Measurements from ENCODE around the gene CHPF2. TPM values are rescaled to one million over a fixed set of nuclear protein-coding genes. Genes with fewer than 3 reads are reported as not detected.
A peak's percentile ranks its signal among the peaks of the same experiment; 100 is the strongest.

The CHPF2 gene, protein sequence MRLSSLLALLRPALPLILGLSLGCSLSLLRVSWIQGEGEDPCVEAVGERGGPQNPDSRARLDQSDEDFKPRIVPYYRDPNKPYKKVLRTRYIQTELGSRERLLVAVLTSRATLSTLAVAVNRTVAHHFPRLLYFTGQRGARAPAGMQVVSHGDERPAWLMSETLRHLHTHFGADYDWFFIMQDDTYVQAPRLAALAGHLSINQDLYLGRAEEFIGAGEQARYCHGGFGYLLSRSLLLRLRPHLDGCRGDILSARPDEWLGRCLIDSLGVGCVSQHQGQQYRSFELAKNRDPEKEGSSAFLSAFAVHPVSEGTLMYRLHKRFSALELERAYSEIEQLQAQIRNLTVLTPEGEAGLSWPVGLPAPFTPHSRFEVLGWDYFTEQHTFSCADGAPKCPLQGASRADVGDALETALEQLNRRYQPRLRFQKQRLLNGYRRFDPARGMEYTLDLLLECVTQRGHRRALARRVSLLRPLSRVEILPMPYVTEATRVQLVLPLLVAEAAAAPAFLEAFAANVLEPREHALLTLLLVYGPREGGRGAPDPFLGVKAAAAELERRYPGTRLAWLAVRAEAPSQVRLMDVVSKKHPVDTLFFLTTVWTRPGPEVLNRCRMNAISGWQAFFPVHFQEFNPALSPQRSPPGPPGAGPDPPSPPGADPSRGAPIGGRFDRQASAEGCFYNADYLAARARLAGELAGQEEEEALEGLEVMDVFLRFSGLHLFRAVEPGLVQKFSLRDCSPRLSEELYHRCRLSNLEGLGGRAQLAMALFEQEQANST
- total RNA-seq: 10 to 100 TPM; 11.9 to 20.7 (median 17.7) TPM
- long read RNA-seq, partial matches to known transcripts: 0 of 1 reads
- long read RNA-seq, other reads (novel, unspliced or antisense): 0 of 1 reads

DNA sequence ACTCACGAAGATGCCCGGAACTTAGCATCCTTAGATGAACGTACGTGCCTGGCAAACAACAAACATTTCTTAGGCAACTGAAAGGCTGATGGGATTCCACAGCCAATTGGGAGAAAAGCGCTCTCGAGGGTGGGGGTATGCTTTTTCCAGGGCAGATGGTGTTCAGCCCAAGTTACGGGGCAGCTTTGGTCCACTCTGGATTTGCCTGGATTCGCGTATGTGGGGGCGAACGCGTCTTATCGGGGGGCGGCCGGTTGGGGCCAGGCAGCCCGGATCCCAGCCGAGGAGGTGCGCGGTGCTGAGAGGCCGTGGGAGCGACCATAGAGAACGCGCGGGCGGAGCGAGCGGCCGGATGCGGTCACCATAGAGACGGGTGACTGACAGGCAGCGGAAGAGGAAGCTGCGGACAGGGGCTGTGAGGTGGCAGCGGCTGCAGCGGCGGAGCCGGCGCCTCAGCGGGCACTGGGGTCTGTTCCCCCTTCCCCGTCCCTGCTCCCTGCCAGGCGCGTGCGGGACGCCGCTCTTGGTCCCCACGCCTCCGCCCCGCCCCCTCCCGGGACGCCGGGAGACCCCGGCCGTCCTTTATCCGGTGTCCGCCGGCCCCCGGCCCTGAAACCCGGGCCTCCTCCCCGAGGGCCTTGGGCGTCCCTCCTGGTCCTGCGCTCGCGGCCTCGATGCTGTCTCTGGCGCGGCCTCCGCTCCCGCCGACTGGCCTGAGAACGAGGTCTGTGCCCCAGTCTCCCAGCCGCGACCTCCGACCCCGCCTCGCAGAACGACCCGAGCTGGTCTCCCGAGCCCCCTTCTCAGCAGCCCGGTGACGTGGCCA lies at the start of gene CHPF2:
Gene CHPF2 (plus strand): TSS at position 393 of the 826 bp plus-strand sequence. CDS start 1,529 bp downstream, outside the sequence.
- H3K27ac ChIP-seq: peak within 1 kb of the TSS; percentile 51 to 80 (median 61)

DNA sequence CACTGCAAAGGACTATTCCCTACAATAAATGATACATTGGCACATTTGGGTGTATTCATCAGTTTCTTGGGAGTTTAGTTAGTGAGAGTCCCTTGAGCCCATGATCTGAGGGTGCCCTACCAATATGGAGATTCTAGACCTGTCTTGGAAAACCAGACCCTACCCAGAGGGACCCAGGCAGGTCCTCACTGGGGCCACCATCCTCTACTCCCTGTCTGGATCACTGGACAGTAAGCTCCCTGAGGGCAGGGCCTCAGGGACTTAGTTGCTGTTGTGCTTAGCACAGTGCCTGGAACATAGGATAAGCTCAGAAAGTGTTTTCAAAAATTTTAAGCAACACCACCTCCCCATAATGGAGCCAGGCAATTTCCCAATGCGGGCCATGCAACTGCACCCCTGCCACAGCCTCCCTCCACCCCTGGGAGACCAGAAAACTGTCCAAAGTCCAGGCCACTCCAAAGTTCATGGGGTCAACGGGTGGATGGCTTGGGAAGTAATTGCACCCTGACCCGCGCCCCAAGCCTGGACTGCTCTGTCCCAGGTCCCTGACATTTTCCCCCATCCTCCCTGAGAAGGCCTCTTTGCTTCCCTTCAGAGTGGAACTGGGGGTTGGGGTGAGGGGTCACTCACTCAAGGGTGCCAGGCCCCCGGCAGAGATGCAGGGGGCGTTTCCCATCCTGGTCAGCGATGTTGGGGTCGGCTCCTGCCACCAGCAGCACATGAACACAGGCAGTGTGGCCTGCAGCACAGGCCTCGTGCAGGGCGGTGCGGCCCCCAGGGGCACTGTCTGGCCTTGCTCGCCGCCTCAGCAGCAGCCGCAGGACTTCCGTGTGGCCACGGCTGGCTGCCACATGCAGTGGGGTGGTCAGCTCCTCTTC lies 46.3 kb upstream of the CHPF2 start:
- intact Hi-C loops (cut with DNase I): no loop called here
- 47% methylated on average over 3 of the region's 16 CpGs for WGBS (ENCODE audit: insufficient coverage, low coverage, low lambda C conversion rate, missing lambda C conversion rate)
- H3K27ac ChIP-seq: no peak overlapping the region
- ATAC-seq: peak in 2 of 4 donors; percentile 27
- H3K27me3 ChIP-seq: no peaks in the 10 kb centered on the region
- H3K4me3 ChIP-seq: no peak overlapping the region
- TF ChIP-seq, protein P1, sequence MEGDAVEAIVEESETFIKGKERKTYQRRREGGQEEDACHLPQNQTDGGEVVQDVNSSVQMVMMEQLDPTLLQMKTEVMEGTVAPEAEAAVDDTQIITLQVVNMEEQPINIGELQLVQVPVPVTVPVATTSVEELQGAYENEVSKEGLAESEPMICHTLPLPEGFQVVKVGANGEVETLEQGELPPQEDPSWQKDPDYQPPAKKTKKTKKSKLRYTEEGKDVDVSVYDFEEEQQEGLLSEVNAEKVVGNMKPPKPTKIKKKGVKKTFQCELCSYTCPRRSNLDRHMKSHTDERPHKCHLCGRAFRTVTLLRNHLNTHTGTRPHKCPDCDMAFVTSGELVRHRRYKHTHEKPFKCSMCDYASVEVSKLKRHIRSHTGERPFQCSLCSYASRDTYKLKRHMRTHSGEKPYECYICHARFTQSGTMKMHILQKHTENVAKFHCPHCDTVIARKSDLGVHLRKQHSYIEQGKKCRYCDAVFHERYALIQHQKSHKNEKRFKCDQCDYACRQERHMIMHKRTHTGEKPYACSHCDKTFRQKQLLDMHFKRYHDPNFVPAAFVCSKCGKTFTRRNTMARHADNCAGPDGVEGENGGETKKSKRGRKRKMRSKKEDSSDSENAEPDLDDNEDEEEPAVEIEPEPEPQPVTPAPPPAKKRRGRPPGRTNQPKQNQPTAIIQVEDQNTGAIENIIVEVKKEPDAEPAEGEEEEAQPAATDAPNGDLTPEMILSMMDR (IDR thresholded peaks at IDR 0.05): no peak
- no peak for TF ChIP-seq POLR2A (IDR thresholded peaks at IDR 0.05)
- H3K36me3 ChIP-seq: no peaks in the 10 kb centered on the region
- no peaks in the 10 kb centered on the region for H3K9me3 ChIP-seq
- H3K4me1 ChIP-seq: no peaks in the 10 kb centered on the region
- DNase-seq: peak in 1 of 3 donors; percentile 44

More for the DNA sequence above, at the start of gene CHPF2:
- intact Hi-C loops (cut with DNase I): no loop called here
- Histone ChIP-seq H3K4me1 (peaks cover 0 to 21% (median 8%) of the 10 kb centered on the region in 4 donors), H3K4me3 (peak within 1 kb of the TSS; percentile 94 to 98 (median 97)), H3K9me3 (no peaks in the 10 kb centered on the region), H3K36me3 (peaks cover 0 to 17% (median 0%) of the 10 kb centered on the region in 4 donors), H3K27me3 (no peaks in the 10 kb centered on the region)
- peak; percentile 95 to 96 (median 95) for DNase-seq
- peak; percentile 76 for TF ChIP-seq POLR2A (IDR thresholded peaks at IDR 0.05)
- TF ChIP-seq, protein P1 (IDR thresholded peaks at IDR 0.05): no peak
- WGBS (ENCODE audit: insufficient coverage, low coverage, low lambda C conversion rate, missing lambda C conversion rate): 1% methylated on average over 12 of the region's 79 CpGs
- peak; percentile 94 to 98 (median 96) for ATAC-seq

DNA sequence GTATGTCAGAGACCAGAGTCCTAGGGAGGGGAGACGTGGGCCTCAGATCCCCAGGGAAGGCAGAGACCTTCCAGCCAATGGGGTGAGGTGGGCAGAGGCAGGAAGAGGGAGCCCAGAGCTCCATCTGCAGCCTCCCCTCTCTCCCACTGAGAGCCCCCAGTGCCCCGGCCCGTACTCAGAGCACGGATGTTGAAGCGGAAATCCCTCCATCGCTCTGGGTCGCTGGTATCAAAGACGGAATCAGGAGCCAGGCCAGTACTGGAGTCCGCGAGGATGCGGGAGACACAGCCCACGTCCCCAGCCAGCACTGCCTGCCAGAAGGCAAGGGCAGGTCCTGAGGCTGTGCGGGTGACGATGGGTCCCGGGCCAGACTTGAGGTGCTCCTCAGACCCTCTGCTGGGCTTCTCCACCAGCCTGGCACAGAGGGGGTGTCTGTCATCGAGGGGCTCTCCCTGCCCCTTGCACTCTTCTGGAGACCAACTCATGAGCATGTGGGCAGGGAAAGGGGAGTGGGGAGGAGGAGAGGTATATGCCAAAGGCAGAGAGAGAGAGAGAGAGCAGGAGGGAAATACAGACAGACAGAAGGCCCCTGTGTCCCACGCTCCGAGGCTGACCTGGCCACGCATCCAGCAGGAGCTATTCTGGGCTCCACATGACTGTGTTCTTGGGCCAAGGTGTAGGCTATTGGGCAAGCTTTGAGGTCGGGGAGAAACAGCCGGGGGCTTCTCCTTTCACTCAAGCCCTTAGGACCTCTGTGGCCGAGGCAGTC lies 45.5 kb upstream of the CHPF2 start, which contains the start of gene ASB10:
Gene ASB10 (minus strand): TSS at position 611 of the 769 bp plus-strand sequence. CDS start 120 bp downstream, at position 491.
- DNase-seq (no peak), ATAC-seq (peak in 1 of 4 donors; percentile 8)
- no peaks in the 10 kb centered on the region for H3K9me3 ChIP-seq
- H3K4me3 ChIP-seq: no peak within 1 kb of the TSS
- H3K27me3 ChIP-seq: no peaks in the 10 kb centered on the region
- no peak within 1 kb of the TSS for H3K27ac ChIP-seq
- 89% methylated on average over 10 of the region's 22 CpGs for WGBS (ENCODE audit: insufficient coverage, low coverage, low lambda C conversion rate, missing lambda C conversion rate)
- H3K36me3 ChIP-seq: no peaks in the 10 kb centered on the region
- H3K4me1 ChIP-seq: no peaks in the 10 kb centered on the region
- TF ChIP-seq, protein P1 (IDR thresholded peaks at IDR 0.05): no peak
- no peak for TF ChIP-seq POLR2A (IDR thresholded peaks at IDR 0.05)
- intact Hi-C loops (cut with DNase I): no loop called here
